B cell (primary cell): ENCODE data around the gene HEG1. TPM values are rescaled to one million over a fixed set of nuclear protein-coding genes. Genes with fewer than 3 reads are reported as not detected.

ENCODE experiments used
- ATAC-seq: fragments of 200-7000 bp; cut with Tn5 transposase; one replicate; pipeline ENCODE4 v1.10.0; 2021; ENCODE audit warnings: low read depth, mild to moderate bottlenecking, moderate number of reproducible peaks, moderate library complexity
- CTCF ChIA-PET: fragments of 350-600 bp; sonication (Branson Sonifier 250); formaldehyde crosslinking; loops from one replicate; lab custom pipeline; 2021; ENCODE audit warnings: antibody characterized with exemption, inconsistent platforms; lab: Charles Lee
- POLR2A ChIA-PET: fragments of 350-600 bp; sonication (Branson Sonifier 250); formaldehyde crosslinking; loops from one replicate; lab custom pipeline; 2021; ENCODE audit warnings: antibody characterized with exemption; lab: Charles Lee
- DNase-seq: peaks from one replicate; pipeline ENCODE4 v3.0.0; 2013
- H2AFZ ChIP-seq: 2 replicates; pipeline ENCODE4 v1.6.1; 2012; ENCODE audit warnings: mild to moderate bottlenecking, low read depth, low read length; ENCODE audit not compliant: insufficient read depth, poor library complexity, severe bottlenecking
- H3K27ac ChIP-seq, 2 donors: 1 replicate in 1 of 2; 2 replicates in 1 of 2; pipeline ENCODE4 v1.5.1; 2012 to 2013; ENCODE audit warnings: low read length in 2 of 2, mild to moderate bottlenecking in 2 of 2, moderate library complexity in 1 of 2
- H3K27me3 ChIP-seq, 4 experiments: fragments of 200-600 bp in 1 of 4; sonication (generic) in 1 of 4; replicated peaks in 1 of 4; 1 replicate in 2 of 4; 2 replicates in 2 of 4; pipeline versions ENCODE4 v1.6.1 to v1.7.0; 2013 to 2016; ENCODE audit warnings: low read length in 3 of 4, mild to moderate bottlenecking in 2 of 4, mixed read lengths in 1 of 4, moderate library complexity in 1 of 4; ENCODE audit not compliant: insufficient read depth in 4 of 4, control insufficient read depth in 3 of 4; ENCODE audit errors: control extremely low read depth in 1 of 4
- H3K36me3 ChIP-seq, 2 experiments: replicated peaks in 1 of 2; 1 replicate in 1 of 2; 2 replicates in 1 of 2; pipeline versions ENCODE4 v1.6.1 to v1.7.1; 2013; ENCODE audit warnings: low read length in 1 of 2; ENCODE audit not compliant: insufficient read depth in 2 of 2, control insufficient read depth in 1 of 2; ENCODE audit errors: control extremely low read depth in 1 of 2, extremely low read depth in 1 of 2
- H3K4me1 ChIP-seq, 2 donors: fragments of 200-600 bp in 1 of 2; sonication (generic) in 1 of 2; 1 replicate in 1 of 2; 2 replicates in 1 of 2; pipeline versions ENCODE4 v1.5.1 to v1.6.1; 2013 to 2017; ENCODE audit warnings: low read length in 2 of 2; ENCODE audit not compliant: control insufficient read depth in 2 of 2, insufficient read depth in 2 of 2
- H3K4me2 ChIP-seq: replicated peaks from 2 replicates; pipeline ENCODE3; 2012; ENCODE audit warnings: mild to moderate bottlenecking, low read depth, low read length; ENCODE audit not compliant: poor library complexity, severe bottlenecking
- H3K4me3 ChIP-seq, 5 experiments: fragments of 200-600 bp in 1 of 5; sonication (generic) in 1 of 5; 1 replicate in 3 of 5; 2 replicates in 2 of 5; pipeline versions ENCODE4 v1.5.1 to v1.7.0; 2011 to 2016; ENCODE audit warnings: low read length in 4 of 5, mild to moderate bottlenecking in 4 of 5, low read depth in 2 of 5, control low read depth in 1 of 5, moderate library complexity in 1 of 5; ENCODE audit not compliant: insufficient read depth in 1 of 5; ENCODE audit errors: control extremely low read depth in 1 of 5, extremely low read depth in 1 of 5
- H3K79me2 ChIP-seq: fragments of 200-600 bp; sonication (generic); one replicate; pipeline ENCODE4 v1.6.0; 2016; ENCODE audit warnings: low read length; ENCODE audit not compliant: control insufficient read depth, insufficient read depth
- H3K9ac ChIP-seq: fragments of 200-600 bp; sonication (generic); 2 replicates; pipeline ENCODE4 v1.6.1; 2017; ENCODE audit warnings: mild to moderate bottlenecking, low read length, moderate library complexity
- H3K9me3 ChIP-seq, 3 donors: one replicate each; pipeline versions ENCODE4 v1.6.1 to v1.7.1; 2013; ENCODE audit warnings: low read length in 2 of 3; ENCODE audit not compliant: control insufficient read depth in 2 of 3, insufficient read depth in 1 of 3; ENCODE audit errors: control extremely low read depth in 1 of 3
- H4K20me1 ChIP-seq: 2 replicates; pipeline ENCODE4 v1.6.0; 2012; ENCODE audit warnings: mild to moderate bottlenecking, low read length; ENCODE audit not compliant: insufficient read depth, control insufficient read depth, poor library complexity, severe bottlenecking
- H3K27ac Mint-ChIP-seq: one replicate; pipeline ENCODE4 v1.8.0; 2021; ENCODE audit warnings: mixed read lengths
- H3K27me3 Mint-ChIP-seq: one replicate; pipeline ENCODE4 v1.8.0; 2021; ENCODE audit warnings: mixed read lengths
- H3K4me1 Mint-ChIP-seq: one replicate; pipeline ENCODE4 v1.8.0; 2021; ENCODE audit warnings: mixed read lengths
- H3K4me3 Mint-ChIP-seq: one replicate; pipeline ENCODE4 v1.8.0; 2021; ENCODE audit warnings: mixed read lengths
- H3K9me3 Mint-ChIP-seq: one replicate; pipeline ENCODE4 v1.8.0; 2022; ENCODE audit warnings: mixed read lengths; ENCODE audit not compliant: insufficient read depth
- EZH2 ChIP-seq: IDR thresholded peaks from 2 replicates; pipeline ENCODE4 v1.6.1; 2012; ENCODE audit warnings: borderline replicate concordance, low read depth, mild to moderate bottlenecking, moderate library complexity, low read length; ENCODE audit not compliant: insufficient read depth, poor library complexity, severe bottlenecking
- WGBS: methylation state at CpG from one replicate; pipeline ENCODE4 v1.1.5; 2013; ENCODE audit warnings: missing lambda C conversion rate; ENCODE audit not compliant: insufficient coverage; 5-methylcytosine and 5-hydroxymethylcytosine counted together
- intact Hi-C: fragments of 100-400 bp; cut with micrococcal nuclease; formaldehyde crosslinking; loops from one replicate; pipeline ENCODE4 v1.10.0; 2022
- polyA plus RNA-seq: library from polyadenylated mRNA; depleted of rRNA; stranded (reverse); fragments of >200 nt; gene quantifications from 2 replicates; pipeline ENCODE4 v1.2.3, GENCODE V29; 2012
- total RNA-seq, 2 donors: library from RNA; stranded (reverse); fragments of 120-200 nt in 1 of 2; gene quantifications; 1 replicate in 1 of 2; 2 replicates in 1 of 2; pipeline versions ENCODE4 v1.2.3 to v1.2.4, GENCODE V29; 2013 to 2022
- TF ChIP-seq, protein P1 (sequence below): fragments of 200-600 bp; IDR thresholded peaks from one replicate; pipeline ENCODE4 v1.8.0; 2022; ENCODE audit warnings: antibody characterized with exemption, mild to moderate bottlenecking

The HEG1 gene
- total and polyA plus RNA-seq, 2 donors (not counting 1 experiment from before 2014, with no cell fraction given), result 5.1 to 9.2 TPM

DNA sequence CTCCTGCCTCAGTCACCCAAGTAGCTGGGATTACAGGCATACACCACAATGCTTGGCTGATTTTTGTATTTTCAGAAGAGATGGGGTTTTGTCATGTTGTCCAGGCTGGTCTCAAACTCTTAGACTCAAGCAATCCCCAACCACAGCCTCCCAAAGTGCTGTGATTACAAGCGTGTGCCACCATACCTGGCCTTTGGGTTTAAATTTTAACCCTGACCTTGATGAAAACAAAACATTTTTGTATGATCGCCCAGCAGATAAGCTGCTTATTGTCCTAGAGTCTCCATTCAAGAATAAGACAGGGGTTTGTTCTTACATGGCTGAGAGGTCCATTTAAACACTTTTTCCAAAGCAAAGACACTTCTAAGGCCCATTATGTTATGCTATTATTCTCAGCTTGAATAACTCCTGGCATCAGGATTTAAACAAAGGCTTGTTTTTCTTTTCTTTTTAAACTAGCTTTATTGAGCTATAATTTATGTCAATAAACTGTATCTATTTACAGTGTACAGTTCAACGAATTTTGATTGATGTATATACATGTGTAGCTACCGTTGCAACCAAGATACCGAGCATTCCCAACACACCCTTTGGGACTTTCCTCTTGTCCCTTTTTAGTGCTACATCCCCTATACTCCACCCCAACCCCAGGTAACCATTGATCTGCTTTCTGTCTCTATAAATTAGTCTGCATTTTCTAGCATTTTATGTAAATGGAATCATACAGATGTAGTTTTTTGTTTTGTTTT is 119.8 kb downstream of the HEG1 start:
- ChIA-PET POLR2A (no interaction called here), CTCF (interaction anchor here (1.3 to 2.4 kb wide), 3 partner anchors 9 to 505 kb away, joined by 4 to 9 read pairs (median 4); no protein-coding TSS in a partner anchor)
- DNase-seq (no peak), ATAC-seq (no peak)
- peaks cover 19% of the 10 kb centered on the region for H3K27me3 Mint-ChIP-seq
- H3K4me1 ChIP-seq, result no peaks in the 10 kb centered on the region
- H3K9ac ChIP-seq, result no peak overlapping the region
- no peak overlapping the region for H3K4me3 Mint-ChIP-seq
- intact Hi-C loops, result no loop called here
- H3K4me3 ChIP-seq, result no peak overlapping the region
- no peak overlapping the region for H2AFZ ChIP-seq
- H3K9me3 Mint-ChIP-seq, result no peaks in the 10 kb centered on the region
- no CpG with 5 or more reads among the region's 5 CpGs for WGBS
- H4K20me1 ChIP-seq, result no peaks in the 10 kb centered on the region
- peaks cover 0 to 3% (median 2%) of the 10 kb centered on the region in 3 donors for H3K9me3 ChIP-seq
- no peaks in the 10 kb centered on the region for H3K27me3 ChIP-seq
- H3K4me2 ChIP-seq, result no peak overlapping the region
- no peak overlapping the region for H3K27ac Mint-ChIP-seq
- H3K27ac ChIP-seq, result no peak overlapping the region
- no peaks in the 10 kb centered on the region for H3K79me2 ChIP-seq
- H3K36me3 ChIP-seq, result no peaks in the 10 kb centered on the region
- no peaks in the 10 kb centered on the region for H3K4me1 Mint-ChIP-seq
- TF ChIP-seq, protein P1, sequence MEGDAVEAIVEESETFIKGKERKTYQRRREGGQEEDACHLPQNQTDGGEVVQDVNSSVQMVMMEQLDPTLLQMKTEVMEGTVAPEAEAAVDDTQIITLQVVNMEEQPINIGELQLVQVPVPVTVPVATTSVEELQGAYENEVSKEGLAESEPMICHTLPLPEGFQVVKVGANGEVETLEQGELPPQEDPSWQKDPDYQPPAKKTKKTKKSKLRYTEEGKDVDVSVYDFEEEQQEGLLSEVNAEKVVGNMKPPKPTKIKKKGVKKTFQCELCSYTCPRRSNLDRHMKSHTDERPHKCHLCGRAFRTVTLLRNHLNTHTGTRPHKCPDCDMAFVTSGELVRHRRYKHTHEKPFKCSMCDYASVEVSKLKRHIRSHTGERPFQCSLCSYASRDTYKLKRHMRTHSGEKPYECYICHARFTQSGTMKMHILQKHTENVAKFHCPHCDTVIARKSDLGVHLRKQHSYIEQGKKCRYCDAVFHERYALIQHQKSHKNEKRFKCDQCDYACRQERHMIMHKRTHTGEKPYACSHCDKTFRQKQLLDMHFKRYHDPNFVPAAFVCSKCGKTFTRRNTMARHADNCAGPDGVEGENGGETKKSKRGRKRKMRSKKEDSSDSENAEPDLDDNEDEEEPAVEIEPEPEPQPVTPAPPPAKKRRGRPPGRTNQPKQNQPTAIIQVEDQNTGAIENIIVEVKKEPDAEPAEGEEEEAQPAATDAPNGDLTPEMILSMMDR, result no peak
- TF ChIP-seq EZH2, result no peak

DNA sequence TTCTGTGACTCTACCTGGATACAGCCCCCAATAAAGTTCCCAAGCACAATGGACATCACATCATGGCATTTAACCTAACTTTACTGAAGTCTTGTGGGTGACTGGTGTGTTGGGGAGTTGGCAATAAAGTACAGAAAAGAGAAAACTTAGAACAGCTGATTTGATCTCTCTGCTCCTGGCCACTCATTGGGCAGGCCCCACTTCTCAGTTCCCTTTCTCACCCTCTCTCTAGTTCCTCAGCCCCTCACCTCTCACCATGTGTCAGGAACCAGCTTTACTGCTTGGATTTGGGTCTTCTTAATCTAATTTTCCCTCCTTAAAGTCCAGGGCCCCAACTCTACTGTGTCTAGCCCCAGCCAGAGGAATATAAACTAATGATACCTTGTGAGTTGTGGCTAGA is 120.5 kb downstream of the HEG1 start:
- TF ChIP-seq EZH2, result no peak
- TF ChIP-seq, protein P1, result no peak
- CTCF ChIA-PET, result interaction anchor here (0.6 to 2.4 kb wide), 4 partner anchors 11 to 638 kb away, joined by 3 to 9 read pairs (median 4); no protein-coding TSS in a partner anchor
- DNase-seq (no peak), ATAC-seq (no peak)
- peaks cover 0 to 3% (median 2%) of the 10 kb centered on the region in 3 donors for H3K9me3 ChIP-seq
- Mint-ChIP-seq H3K4me3 (no peak overlapping the region), H3K27me3 (peaks cover 18% of the 10 kb centered on the region), H3K27ac (no peak overlapping the region), H3K9me3 (no peaks in the 10 kb centered on the region), H3K4me1 (no peaks in the 10 kb centered on the region)
- no peak overlapping the region for H3K4me3 ChIP-seq
- POLR2A ChIA-PET, result no interaction called here
- no peak overlapping the region for H3K27ac ChIP-seq
- H3K36me3 ChIP-seq, result no peaks in the 10 kb centered on the region
- intact Hi-C loops, result no loop called here
- no peaks in the 10 kb centered on the region for H3K4me1 ChIP-seq
- H3K27me3 ChIP-seq, result no peaks in the 10 kb centered on the region
- no peaks in the 10 kb centered on the region for H3K79me2 ChIP-seq
- H4K20me1 ChIP-seq, result no peaks in the 10 kb centered on the region
- no peak overlapping the region for H3K9ac ChIP-seq
- H2AFZ ChIP-seq, result no peak overlapping the region
- H3K4me2 ChIP-seq, result no peak overlapping the region
